MM.1S (cell line): ENCODE measurements around the gene CEP83.

Experiments
- CTCF ChIP-seq: fragments of 300-600 bp; sonication (generic); IDR thresholded peaks from 2 replicates; pipeline ENCODE4 v1.5.1; 2016; ENCODE audit warnings: antibody characterized with exemption, low read length, mixed read lengths
- EZH2 ChIP-seq: fragments of 300-600 bp; sonication (generic); optimal IDR thresholded peaks from 2 replicates; pipeline ENCODE3; 2017; ENCODE audit warnings: low read depth, mild to moderate bottlenecking, antibody characterized with exemption, low read length, mixed read lengths

- TF ChIP-seq CTCF (no peak), EZH2 (no peak)
Measured at GRCh38 chr12:94273272-94273671, 186.4 kb downstream of the CEP83 start.
